GM18498 (cell line): ENCODE data around the gene OR56B4.
"Not testable (repeated sequence)": the region's sequence is repeated elsewhere in the genome, so short reads cannot be mapped to it uniquely, and the experiment has no call there.

ENCODE experiments used
- ATAC-seq: cut with Tn5 transposase; IDR thresholded peaks from one replicate; pipeline ENCODE4 v1.9.1; 2021; ENCODE audit warnings: mild to moderate bottlenecking, moderate library complexity; ENCODE audit not compliant: unreplicated experiment

Gene OR56B4

GRCh38 chr11:6143737-6144136, 36.3 kb downstream of the OR56B4 start:
- not testable (repeated sequence) for ATAC-seq

- no peak for ATAC-seq
Measured at GRCh38 chr11:6151117-6151516, 43.6 kb downstream of the OR56B4 start.

GRCh38 chr11:6152126-6152525, 44.6 kb downstream of the OR56B4 start:
- no peak for ATAC-seq

DNA sequence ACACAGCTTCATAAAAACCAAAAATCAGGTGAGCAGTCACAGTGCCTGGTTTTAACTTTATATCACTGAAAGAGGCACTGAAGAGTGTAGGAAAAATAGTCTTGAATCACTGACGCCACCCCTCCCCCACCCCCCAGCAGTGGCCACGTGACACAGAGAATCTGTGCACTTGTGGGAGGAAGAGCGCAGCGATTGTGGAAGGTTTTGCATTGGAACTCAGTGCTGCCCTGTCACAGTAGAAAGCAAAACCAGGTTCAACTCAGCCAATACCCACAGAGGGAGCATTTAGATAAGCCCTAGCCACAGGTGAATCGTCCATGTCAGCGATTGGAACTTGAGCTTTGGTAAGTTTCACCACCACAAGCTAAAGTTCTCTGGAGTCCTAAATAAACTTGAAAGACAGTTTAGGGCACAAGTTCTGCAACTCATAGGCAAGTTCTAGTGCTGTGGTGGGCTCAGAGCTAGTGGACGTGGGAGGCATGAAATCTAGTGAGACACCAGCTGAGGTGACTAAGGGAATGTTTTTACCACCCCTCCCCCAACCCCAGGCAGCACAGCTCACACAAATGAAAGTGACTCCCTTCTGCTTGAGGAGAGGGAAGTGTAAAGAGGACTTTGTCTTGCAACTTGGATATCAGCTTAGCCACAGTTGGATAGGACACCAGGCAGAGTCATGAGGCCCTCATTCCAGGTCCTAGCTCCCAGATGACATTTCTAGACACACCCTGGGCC, 49.3 kb downstream of the OR56B4 start:
- ATAC-seq, result no peak
